ENCODE data around the gene TBX1.

GRCh38 chr22:19806213-19807160, 45.9 kb downstream of the TBX1 start:
- TF ChIP-seq, protein P1, sequence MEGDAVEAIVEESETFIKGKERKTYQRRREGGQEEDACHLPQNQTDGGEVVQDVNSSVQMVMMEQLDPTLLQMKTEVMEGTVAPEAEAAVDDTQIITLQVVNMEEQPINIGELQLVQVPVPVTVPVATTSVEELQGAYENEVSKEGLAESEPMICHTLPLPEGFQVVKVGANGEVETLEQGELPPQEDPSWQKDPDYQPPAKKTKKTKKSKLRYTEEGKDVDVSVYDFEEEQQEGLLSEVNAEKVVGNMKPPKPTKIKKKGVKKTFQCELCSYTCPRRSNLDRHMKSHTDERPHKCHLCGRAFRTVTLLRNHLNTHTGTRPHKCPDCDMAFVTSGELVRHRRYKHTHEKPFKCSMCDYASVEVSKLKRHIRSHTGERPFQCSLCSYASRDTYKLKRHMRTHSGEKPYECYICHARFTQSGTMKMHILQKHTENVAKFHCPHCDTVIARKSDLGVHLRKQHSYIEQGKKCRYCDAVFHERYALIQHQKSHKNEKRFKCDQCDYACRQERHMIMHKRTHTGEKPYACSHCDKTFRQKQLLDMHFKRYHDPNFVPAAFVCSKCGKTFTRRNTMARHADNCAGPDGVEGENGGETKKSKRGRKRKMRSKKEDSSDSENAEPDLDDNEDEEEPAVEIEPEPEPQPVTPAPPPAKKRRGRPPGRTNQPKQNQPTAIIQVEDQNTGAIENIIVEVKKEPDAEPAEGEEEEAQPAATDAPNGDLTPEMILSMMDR (conservative IDR thresholded peaks at IDR 0.05), result no peak
- no peak for TF ChIP-seq EZH2 (IDR thresholded peaks at IDR 0.05; ENCODE audit: low read depth)
